GM18870 (cell line): ENCODE data around the gene VPS50.

Source experiments
- ATAC-seq: cut with Tn5 transposase; IDR thresholded peaks from one replicate; pipeline ENCODE4 v1.9.1; 2021; ENCODE audit warnings: moderate library complexity; ENCODE audit not compliant: unreplicated experiment

Gene VPS50, protein sequence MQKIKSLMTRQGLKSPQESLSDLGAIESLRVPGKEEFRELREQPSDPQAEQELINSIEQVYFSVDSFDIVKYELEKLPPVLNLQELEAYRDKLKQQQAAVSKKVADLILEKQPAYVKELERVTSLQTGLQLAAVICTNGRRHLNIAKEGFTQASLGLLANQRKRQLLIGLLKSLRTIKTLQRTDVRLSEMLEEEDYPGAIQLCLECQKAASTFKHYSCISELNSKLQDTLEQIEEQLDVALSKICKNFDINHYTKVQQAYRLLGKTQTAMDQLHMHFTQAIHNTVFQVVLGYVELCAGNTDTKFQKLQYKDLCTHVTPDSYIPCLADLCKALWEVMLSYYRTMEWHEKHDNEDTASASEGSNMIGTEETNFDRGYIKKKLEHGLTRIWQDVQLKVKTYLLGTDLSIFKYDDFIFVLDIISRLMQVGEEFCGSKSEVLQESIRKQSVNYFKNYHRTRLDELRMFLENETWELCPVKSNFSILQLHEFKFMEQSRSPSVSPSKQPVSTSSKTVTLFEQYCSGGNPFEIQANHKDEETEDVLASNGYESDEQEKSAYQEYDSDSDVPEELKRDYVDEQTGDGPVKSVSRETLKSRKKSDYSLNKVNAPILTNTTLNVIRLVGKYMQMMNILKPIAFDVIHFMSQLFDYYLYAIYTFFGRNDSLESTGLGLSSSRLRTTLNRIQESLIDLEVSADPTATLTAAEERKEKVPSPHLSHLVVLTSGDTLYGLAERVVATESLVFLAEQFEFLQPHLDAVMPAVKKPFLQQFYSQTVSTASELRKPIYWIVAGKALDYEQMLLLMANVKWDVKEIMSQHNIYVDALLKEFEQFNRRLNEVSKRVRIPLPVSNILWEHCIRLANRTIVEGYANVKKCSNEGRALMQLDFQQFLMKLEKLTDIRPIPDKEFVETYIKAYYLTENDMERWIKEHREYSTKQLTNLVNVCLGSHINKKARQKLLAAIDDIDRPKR

GRCh38 chr7:93231799-93232672 lies at the start of gene VPS50:
TSS of gene VPS50 (plus strand) at chr7:93232366. CDS start at chr7:93232468, 102 bp downstream.
- peak; percentile 99 for ATAC-seq

- ATAC-seq: no peak
These were observed 46.7 kb upstream of the VPS50 start for GRCh38 chr7:93185303-93186027.

DNA sequence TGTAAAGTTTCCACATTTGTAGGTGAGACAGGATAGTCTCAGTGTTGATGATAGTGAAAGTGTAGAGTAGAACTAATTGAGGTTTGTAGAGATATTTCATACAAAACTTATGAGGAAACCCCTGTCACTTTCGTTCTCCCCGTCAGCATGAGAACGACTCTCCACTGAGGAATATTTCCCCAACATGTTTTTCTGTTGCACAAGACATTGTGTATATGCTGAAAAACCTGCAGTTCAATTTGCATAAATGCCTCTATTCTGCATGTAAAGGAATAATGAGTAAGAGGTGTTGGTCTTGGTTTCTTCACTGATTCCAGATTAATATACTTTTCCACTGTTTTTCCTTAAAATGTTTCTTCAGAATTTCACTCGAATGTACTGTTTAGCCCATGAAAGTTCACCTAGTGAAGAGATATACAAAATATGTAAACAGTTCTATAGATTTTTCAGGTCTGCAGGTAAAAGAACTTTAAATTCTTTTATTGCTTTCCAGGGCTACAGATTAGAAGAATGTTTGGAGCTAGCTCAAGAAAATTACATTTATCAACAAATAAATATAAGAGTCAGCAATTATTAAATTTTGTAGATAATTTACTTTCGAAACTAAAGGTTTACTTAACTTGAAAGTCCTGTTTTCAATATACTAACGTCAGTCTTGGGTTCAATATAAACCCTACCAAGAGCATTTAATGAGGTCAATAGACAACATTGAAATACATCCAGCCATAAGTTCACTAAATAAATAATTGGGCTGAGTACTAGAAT lies 43.1 kb upstream of the VPS50 start:
- no peak for ATAC-seq

DNA sequence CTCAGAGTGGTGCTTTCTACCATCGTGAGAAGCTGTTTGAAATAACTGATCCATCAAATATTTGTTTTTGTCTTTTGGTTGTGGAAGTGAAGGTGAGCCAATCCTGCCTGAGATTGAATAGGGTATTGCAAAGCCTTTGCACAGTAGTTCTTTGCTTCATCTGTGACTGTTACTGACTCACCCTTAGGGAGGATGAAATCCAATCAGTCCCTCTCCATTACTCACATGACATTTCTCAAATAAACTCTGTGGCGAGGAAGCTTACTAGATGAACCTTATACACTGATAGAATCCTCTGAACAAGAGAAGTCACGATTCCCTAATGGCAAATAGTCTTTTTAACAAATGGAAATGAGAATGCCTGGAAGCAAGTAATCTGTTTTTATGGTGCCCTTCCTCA lies 37.8 kb upstream of the VPS50 start:
- ATAC-seq: no peak

DNA sequence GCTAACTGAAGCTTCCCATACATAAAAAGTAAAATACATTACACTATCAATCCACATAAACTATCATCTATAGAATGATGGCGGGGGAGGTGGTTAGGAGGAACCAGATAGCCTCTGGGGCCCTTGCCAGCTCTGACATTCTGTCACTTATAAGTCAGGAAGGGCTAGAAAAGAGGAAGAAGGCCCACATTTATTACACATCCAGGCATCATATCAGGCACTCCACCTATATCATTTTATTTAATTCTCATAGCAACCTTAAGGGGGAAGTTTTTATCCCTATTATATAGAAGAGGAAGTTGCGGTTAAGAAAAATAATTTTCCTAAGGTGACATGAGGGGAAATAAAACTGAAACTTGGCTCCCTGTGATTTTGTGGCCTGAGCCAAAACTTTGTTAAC lies 35.8 kb upstream of the VPS50 start:
- no peak for ATAC-seq

DNA sequence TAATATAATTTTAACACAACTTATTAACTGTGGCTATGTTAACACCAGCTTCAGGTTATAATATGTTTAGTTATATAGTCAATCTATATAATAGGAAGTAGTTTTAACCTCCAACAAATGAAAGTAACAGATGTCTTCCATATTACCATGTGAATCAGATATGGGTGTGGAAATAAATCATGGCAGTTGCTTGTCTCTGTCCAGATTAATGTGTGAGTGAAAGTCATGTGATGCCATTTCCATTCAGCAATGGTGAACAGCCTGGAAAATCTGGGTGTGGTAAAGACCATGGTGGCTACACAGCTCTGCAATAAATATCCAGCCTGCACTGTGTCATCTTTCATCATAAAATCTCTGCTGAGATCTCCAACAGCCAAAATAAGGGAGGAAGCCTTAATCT lies 33.7 kb upstream of the VPS50 start:
- ATAC-seq: no peak

GRCh38 chr7:93202594-93203250 lies 29.4 kb upstream of the VPS50 start:
- ATAC-seq: no peak

DNA sequence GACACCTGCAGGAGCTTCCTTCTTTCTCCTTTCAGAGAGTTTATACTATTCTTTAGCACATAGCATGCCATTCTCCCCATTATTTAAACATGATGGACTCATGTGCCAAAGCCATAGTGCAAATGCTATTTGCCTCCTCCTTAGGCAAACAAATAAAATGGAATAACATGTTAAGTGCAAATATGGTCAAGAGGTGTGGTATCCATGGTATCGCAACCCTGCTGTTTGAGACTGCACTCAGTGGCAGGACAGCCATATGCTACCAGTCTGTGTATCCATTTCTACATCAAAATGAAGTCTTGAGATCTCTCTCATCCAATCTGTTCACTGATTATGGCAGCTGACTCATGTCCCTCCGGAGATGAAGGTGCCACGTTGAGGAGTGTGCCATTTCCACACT lies 28.7 kb upstream of the VPS50 start:
- no peak for ATAC-seq

GRCh38 chr7:93205046-93205445 lies 27.1 kb upstream of the VPS50 start:
- no peak for ATAC-seq

GRCh38 chr7:93211228-93211818 lies 20.8 kb upstream of the VPS50 start:
- ATAC-seq: no peak

- ATAC-seq: no peak
These were observed 19.3 kb upstream of the VPS50 start for GRCh38 chr7:93212881-93213280.

DNA sequence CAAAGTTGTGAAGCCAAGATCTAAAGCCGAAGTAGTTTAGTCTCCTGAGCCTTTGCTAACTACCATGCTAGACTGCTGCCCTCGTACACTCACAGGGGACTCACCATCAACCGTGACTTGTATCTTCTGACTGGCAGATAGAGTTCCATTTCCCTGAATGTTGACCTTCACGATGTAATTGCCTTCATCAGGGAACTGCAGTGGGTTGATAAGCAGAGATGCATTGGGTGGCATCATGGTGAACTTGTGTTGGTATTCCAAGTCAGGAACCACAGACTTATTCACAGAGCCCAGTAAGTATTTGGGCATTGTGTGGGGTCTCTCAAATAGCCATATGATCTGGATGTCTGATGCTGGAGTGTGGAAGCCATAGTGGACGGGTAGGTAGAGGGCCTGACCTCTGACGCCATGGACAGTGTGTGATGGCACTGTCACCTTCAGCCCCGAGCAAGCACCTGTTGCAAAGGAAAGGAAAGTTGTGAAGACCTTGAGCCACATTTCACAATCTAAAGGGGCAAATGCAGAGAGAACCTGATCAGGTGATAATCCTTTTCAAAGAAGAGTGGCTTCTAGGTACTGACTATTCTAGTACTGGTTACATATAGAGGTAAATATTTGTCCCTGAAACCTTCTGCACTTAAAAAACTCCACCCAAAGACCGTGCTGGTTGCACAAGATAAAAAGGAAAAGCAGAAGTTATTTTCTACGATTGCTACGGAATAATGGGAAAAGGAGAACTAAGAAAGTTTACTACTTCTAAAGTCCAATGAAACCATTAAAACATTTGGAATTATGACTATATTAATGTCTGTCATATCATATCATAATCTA lies 13.0 kb upstream of the VPS50 start:
- ATAC-seq: no peak

DNA sequence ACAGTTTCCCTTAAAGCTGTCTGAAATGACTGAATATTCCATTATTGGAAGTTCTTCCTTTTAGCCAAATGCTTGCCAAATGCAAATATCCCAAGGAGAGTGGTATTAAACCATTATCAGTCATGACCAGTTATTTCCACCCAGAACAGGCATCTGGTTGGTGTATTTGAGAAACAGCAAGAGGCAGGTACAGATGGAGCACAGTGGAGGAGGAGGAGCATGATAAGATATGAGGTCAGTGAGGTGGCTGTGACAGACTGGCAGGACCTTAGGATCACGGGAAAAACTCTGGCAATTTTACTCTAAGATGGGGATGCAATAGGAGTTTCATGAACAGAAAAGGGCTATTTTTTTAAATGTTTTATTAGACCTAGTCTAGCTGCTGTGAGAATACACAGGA lies 12.3 kb upstream of the VPS50 start:
- ATAC-seq: no peak

DNA sequence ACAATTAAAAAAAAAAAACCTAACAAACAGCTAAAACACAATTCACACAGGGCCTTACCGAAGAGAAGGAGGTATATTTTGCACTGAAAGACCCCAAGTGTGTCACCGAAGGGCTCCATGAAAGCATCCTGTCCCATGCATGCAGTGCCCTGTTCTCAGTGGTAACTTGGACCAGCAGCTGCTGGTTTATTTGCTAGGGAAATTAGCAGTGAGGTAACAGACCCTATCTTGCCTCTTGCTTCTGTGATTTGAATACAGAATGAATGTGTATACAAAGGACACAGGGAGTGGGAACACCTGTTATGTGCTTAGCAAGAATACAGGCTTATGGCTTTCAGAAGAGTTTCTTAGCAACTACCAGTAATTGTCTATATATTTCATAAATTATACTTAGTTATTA lies 5.9 kb upstream of the VPS50 start, which contains the start of gene HEPACAM2:
Gene HEPACAM2 (minus strand): TSS at position 160 of the 400 bp plus-strand sequence.
- ATAC-seq: no peak

GRCh38 chr7:93228302-93228701 lies 3.9 kb upstream of the VPS50 start:
- ATAC-seq: no peak

DNA sequence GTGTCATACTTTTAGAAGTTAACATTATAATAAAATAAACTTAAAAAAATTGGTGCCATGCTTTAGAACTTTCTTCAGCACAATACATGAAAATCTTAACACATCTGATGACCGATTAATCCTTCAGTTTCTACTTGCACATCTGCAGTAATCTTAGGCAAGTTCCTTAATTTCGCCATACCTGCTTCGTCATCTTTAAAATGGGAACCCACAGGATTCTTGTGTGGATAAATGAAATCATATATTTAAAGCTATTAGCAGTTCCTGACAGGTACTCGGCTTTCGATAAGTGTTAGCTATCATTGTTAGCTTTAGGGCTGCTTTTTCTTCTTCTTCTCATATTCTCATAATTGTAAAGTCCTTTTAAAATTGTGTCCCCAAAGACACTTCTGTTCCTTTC lies 907 bp upstream of the VPS50 start:
- no peak for ATAC-seq

DNA sequence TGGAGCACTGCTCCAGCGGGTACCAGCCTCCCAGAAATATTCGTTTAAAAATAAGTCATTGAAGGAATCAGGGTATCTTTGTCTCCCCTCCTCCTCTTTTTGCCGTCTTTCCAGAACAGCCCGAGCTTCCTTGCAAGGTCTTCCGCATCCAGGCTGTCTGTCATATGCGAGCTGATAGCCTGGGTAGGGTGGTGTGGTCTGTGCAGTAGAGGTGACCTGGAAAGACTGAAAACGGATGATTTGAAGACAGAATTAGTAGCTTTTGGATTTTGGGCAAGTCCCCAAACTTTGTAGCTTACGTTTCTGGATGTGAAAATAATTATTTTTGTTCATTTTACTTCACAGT lies 480 bp downstream of the VPS50 start:
- ATAC-seq: peak; percentile 5

DNA sequence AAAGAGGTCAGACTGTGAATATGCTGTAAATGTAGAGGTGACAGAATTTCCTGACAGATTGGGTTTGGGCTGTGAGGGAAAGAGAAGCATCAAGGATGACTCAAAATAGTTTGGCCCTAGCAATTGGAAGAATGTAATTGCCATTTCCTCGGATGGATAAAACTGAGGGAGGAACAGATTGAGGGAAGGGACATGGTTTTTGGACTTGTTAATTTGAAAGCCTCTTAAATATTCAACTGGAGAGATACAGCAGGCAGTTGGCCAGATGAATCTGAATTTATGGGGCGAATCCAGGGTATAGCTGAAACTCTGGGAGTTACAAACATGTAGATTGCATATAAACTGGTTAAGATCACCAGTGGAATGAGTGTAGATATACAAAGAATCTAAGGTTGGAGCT lies 3.4 kb downstream of the VPS50 start:
- ATAC-seq: no peak
